GM12878 (cell line): ENCODE results near the gene TNFAIP2. TPM values are rescaled to one million over a fixed set of nuclear protein-coding genes. Genes with fewer than 3 reads are reported as not detected.
A peak's percentile ranks its signal among the peaks of the same experiment; 100 is the strongest.

Experiments used
- ATAC-seq: fragments of 200-7000 bp; cut with Tn5 transposase; 3 replicates; pipeline ENCODE4 v1.9.1; 2020; ENCODE audit warnings: mild to moderate bottlenecking, moderate library complexity
- BruUV-seq: library from RNA; stranded (reverse); fragments of 400-500 nt; replicated peaks from 2 replicates; lab custom pipeline; 2021; lab: Mats Ljungman, UMichigan
- CTCF ChIA-PET: fragments of 300-600 bp; sonication (Branson Sonifier 250); formaldehyde crosslinking; extraction: SDS; loops from one replicate; lab custom pipeline; 2021; ENCODE audit warnings: inconsistent platforms; lab: Yijun Ruan, JAX
- POLR2A ChIA-PET: fragments of 350-600 bp; formaldehyde crosslinking; extraction: SDS; loops from one replicate; lab custom pipeline; 2021; ENCODE audit warnings: inconsistent platforms; lab: Charles Lee
- RAD21 ChIA-PET: fragments of 300-600 bp; sonication (Branson Sonifier 250); formaldehyde crosslinking; loops from one replicate; lab custom pipeline; 2023; ENCODE audit warnings: antibody characterized with exemption; ENCODE audit not compliant: unreplicated experiment; lab: Charles Lee
- SMC1A ChIA-PET: fragments of 300-600 bp; sonication (Branson Sonifier 250); formaldehyde crosslinking; loops from one replicate; lab custom pipeline; 2023; ENCODE audit not compliant: unreplicated experiment, uncharacterized antibody; lab: Charles Lee
- DNase-seq: peaks from one replicate; pipeline ENCODE4 v3.0.0-alpha.2; 2011; ENCODE audit warnings: low read depth, low spot score
- FAIRE-seq: peaks from 3 replicates; lab custom pipeline; 2011; peaks lifted over from hg19 to GRCh38; lab: Jason Lieb, UNC
- H2AFZ ChIP-seq: 2 replicates; pipeline ENCODE4 v1.6.0; 2011; ENCODE audit warnings: low read depth, low read length, control low read depth; ENCODE audit not compliant: control insufficient read depth
- H3K27ac ChIP-seq: 2 replicates; pipeline ENCODE4 v1.5.1; 2011; ENCODE audit warnings: control low read depth; ENCODE audit not compliant: control insufficient read depth, insufficient read depth
- H3K27me3 ChIP-seq, 2 experiments: replicated peaks in 1 of 2; 2 replicates each; pipeline versions ENCODE4 v1.6.0 to v1.6.1; 2011; ENCODE audit warnings: low read length in 1 of 2; ENCODE audit not compliant: control insufficient read depth in 2 of 2, insufficient read depth in 2 of 2
- H3K36me3 ChIP-seq, 2 experiments: 2 replicates each; pipeline ENCODE4 v1.5.1; 2011; ENCODE audit warnings: low read length in 1 of 2; ENCODE audit not compliant: control insufficient read depth in 2 of 2, insufficient read depth in 2 of 2
- H3K4me1 ChIP-seq: 2 replicates; pipeline ENCODE4 v1.6.1; 2011; ENCODE audit warnings: mild to moderate bottlenecking, low read length, moderate library complexity, mixed read lengths; ENCODE audit not compliant: control insufficient read depth, insufficient read depth
- H3K4me2 ChIP-seq: 2 replicates; pipeline ENCODE4 v1.6.0; 2011; ENCODE audit warnings: control low read depth; ENCODE audit not compliant: control insufficient read depth, insufficient read depth
- H3K4me3 ChIP-seq: fragments of 200-600 bp; sonication (generic); 2 replicates; pipeline ENCODE4 v1.5.1; 2016
- H3K79me2 ChIP-seq: 2 replicates; pipeline ENCODE4 v1.6.0; 2011; ENCODE audit warnings: low read length; ENCODE audit not compliant: control insufficient read depth, insufficient read depth
- H3K9ac ChIP-seq: 2 replicates; pipeline ENCODE4 v1.8.0; 2011; ENCODE audit warnings: low read length, control low read depth, mixed read lengths; ENCODE audit not compliant: control insufficient read depth, insufficient read depth
- H3K9me3 ChIP-seq: replicated peaks from 3 replicates; pipeline ENCODE4 v1.5.1; 2011; ENCODE audit warnings: mild to moderate bottlenecking, low read length; ENCODE audit not compliant: control insufficient read depth, insufficient read depth
- H4K20me1 ChIP-seq: 2 replicates; pipeline ENCODE4 v1.6.0; 2011; ENCODE audit not compliant: control insufficient read depth, insufficient read depth
- BCL3 ChIP-seq: IDR thresholded peaks from 2 replicates; pipeline ENCODE4 v1.6.1; 2011; ENCODE audit warnings: borderline replicate concordance, low read depth, mild to moderate bottlenecking, moderate library complexity, low read length; ENCODE audit not compliant: insufficient read depth, poor library complexity, severe bottlenecking
- BHLHE40 ChIP-seq, 2 experiments: fragments of 450-650 bp in 1 of 2; IDR thresholded peaks; 2 replicates each; pipeline ENCODE4 v1.6.1; 2011 to 2017; ENCODE audit warnings: low read depth in 2 of 2, borderline replicate concordance in 1 of 2, improper control_type of control experiment in 1 of 2, low read length in 1 of 2, mild to moderate bottlenecking in 1 of 2
- CBFB ChIP-seq: IDR thresholded peaks from 2 replicates; pipeline ENCODE4 v1.6.1; 2016; ENCODE audit warnings: antibody characterized with exemption, low read depth
- CTCF ChIP-seq, 3 experiments: IDR thresholded peaks in 2 of 3; conservative IDR thresholded peaks in 1 of 3; 2 replicates each; pipeline ENCODE4 v1.5.1; 2011; ENCODE audit warnings: low read depth in 3 of 3, low read length in 3 of 3, mild to moderate bottlenecking in 3 of 3, control low read depth in 2 of 3, moderate library complexity in 2 of 3, inconsistent platforms in 1 of 3, mixed read lengths in 1 of 3; ENCODE audit not compliant: control insufficient read depth in 2 of 3, insufficient read depth in 1 of 3; ENCODE audit errors: extremely low read depth in 1 of 3
- ESRRA ChIP-seq: IDR thresholded peaks from 2 replicates; pipeline ENCODE4 v1.6.1; 2012; ENCODE audit warnings: mild to moderate bottlenecking, low read length, improper control_type of control experiment
- HCFC1 ChIP-seq: fragments of 150-350 bp; IDR thresholded peaks from 2 replicates; pipeline ENCODE4 v1.6.1; 2014; ENCODE audit warnings: low read length
- IKZF2 ChIP-seq, 2 experiments: fragments of 450-650 bp; IDR thresholded peaks; 2 replicates each; pipeline ENCODE4 v1.6.1; 2017; ENCODE audit warnings: mild to moderate bottlenecking in 2 of 2, moderate library complexity in 2 of 2
- MXI1 ChIP-seq: fragments of 150-350 bp; IDR thresholded peaks from 2 replicates; pipeline ENCODE4 v1.6.1; 2011; ENCODE audit warnings: low read depth, mild to moderate bottlenecking, inconsistent platforms, low read length, improper control_type of control experiment
- MYC ChIP-seq: IDR thresholded peaks from 2 replicates; pipeline ENCODE4 v1.6.1; 2011; ENCODE audit warnings: mild to moderate bottlenecking, low read length, moderate library complexity, inconsistent platforms; ENCODE audit not compliant: insufficient read depth, insufficient replicate concordance, insufficient read length, severe bottlenecking
- POLR2AphosphoS5 ChIP-seq: IDR thresholded peaks from 2 replicates; pipeline ENCODE4 v1.6.1; 2011; ENCODE audit warnings: mild to moderate bottlenecking, low read length, inconsistent platforms
- RUNX3 ChIP-seq: IDR thresholded peaks from 2 replicates; pipeline ENCODE4 v1.6.1; 2012; ENCODE audit warnings: low read length, inconsistent platforms
- SMAD1 ChIP-seq: fragments of 450-650 bp; IDR thresholded peaks from 2 replicates; pipeline ENCODE4 v1.6.1; 2018; ENCODE audit warnings: mild to moderate bottlenecking, low read depth; ENCODE audit not compliant: partially characterized antibody
- SMC3 ChIP-seq: IDR thresholded peaks from 2 replicates; pipeline ENCODE4 v1.6.1; 2011; ENCODE audit warnings: low read length, improper control_type of control experiment, borderline replicate concordance
- YY1 ChIP-seq: IDR thresholded peaks from 2 replicates; pipeline ENCODE4 v1.6.1; 2011; ENCODE audit warnings: low read depth, mild to moderate bottlenecking, low read length
- ZNF384 ChIP-seq: IDR thresholded peaks from 2 replicates; pipeline ENCODE4 v1.6.1; 2012; ENCODE audit warnings: low read depth, mild to moderate bottlenecking, low read length, improper control_type of control experiment, borderline replicate concordance
- ZNF592 ChIP-seq: fragments of 450-650 bp; IDR thresholded peaks from 2 replicates; pipeline ENCODE4 v1.6.1; 2017; ENCODE audit warnings: mild to moderate bottlenecking, moderate library complexity
- WGBS: methylation state at CpG from one replicate; pipeline ENCODE4 v1.1.6; 2016; ENCODE audit warnings: low lambda C conversion rate; ENCODE audit not compliant: insufficient replicate concordance, insufficient coverage; ENCODE audit errors: missing lambda C conversion rate; 5-methylcytosine and 5-hydroxymethylcytosine counted together
- in situ Hi-C: fragments of 300-500 bp; cut with MboI; formaldehyde crosslinking; loops from 9 replicates; pipeline ENCODE4 v1.14.3; 2018; ENCODE audit warnings: mixed read lengths
- intact Hi-C: fragments of 100-400 bp; cut with micrococcal nuclease; formaldehyde crosslinking; loops from one replicate; pipeline ENCODE4 v1.14.2; 2022; ENCODE audit not compliant: unreplicated experiment
- polyA plus RNA-seq, 11 experiments: library from polyadenylated mRNA; depleted of rRNA in 4 of 11; unstranded in 6 of 11; stranded (reverse) in 5 of 11; fragments of >200 nt; fragmentation: Nextera tagmentation in 4 of 11; fragmentation: Illumina TruSeq in 1 of 11; extraction: Ambion mirVana in 4 of 11; extraction: Trizol in 1 of 11; gene quantifications; 1 replicate in 1 of 11; 2 replicates in 10 of 11; pipeline versions ENCODE4 v1.2.1 to v1.2.3, GENCODE V29; 2011 to 2016; ENCODE audit warnings: inconsistent platforms in 2 of 11, missing spikeins in 2 of 11, low read depth in 1 of 11
- total RNA-seq, 4 experiments: library from RNA; depleted of rRNA in 3 of 4; stranded (reverse); fragments of >200 nt in 3 of 4; fragmentation: Illumina TruSeq in 1 of 4; extraction: Trizol in 1 of 4; gene quantifications; 2 replicates each; pipeline versions ENCODE4 v1.2.1 to v1.2.3, GENCODE V29; 2013 to 2021

Gene TNFAIP2
- total and polyA plus RNA-seq, 10 of the 15 experiments (the other 5 are each of a cell fraction or from before 2014, with no cell fraction given) = 7.1 to 150 (median 74.5) TPM

- FAIRE-seq (no peak), DNase-seq (peak; percentile 48), ATAC-seq (peak; percentile 74)
- no TSS peak for BruUV-seq
- RAD21 ChIA-PET = interaction anchor here (0.7 to 2.0 kb wide), 14 partner anchors 12 to 384 kb away, joined by 3 to 13 read pairs (median 3); no protein-coding TSS in a partner anchor
- H3K9me3 ChIP-seq = no peaks in the 10 kb centered on the region
- peaks cover 8% of the 10 kb centered on the region for H3K4me1 ChIP-seq
- CTCF ChIA-PET = interaction anchor here (0.7 to 3.8 kb wide), 12 partner anchors 8 to 384 kb away, joined by 3 to 16 read pairs (median 4); partner anchors contain the start of gene EXOC3L4
- no peaks in the 10 kb centered on the region for H3K79me2 ChIP-seq
- H3K4me3 ChIP-seq = no peak overlapping the region
- SMC1A ChIA-PET = interaction anchor here (1.2 to 1.6 kb wide), 6 partner anchors 18 to 108 kb away, joined by 3 to 8 read pairs (median 4); no protein-coding TSS in a partner anchor
- no peak overlapping the region for H3K27ac ChIP-seq
- no peak overlapping the region for H3K4me2 ChIP-seq
- no peaks in the 10 kb centered on the region; a peak in 1 of 4 replicates for H3K27me3 ChIP-seq
- 7% methylated on average over 7 of the region's 9 CpGs for WGBS
- intact Hi-C loops = loop anchor here (1.0 to 2.0 kb wide), 2 partner anchors 106 to 214 kb away; no protein-coding TSS in a partner anchor
- H3K9ac ChIP-seq = no peak overlapping the region
- H4K20me1 ChIP-seq = no peaks in the 10 kb centered on the region
- H2AFZ ChIP-seq = no peak overlapping the region
- no peaks in the 10 kb centered on the region for H3K36me3 ChIP-seq
- in situ Hi-C loops = loop anchor here (5.0 kb wide), 1 partner anchor 214 kb away; no protein-coding TSS in a partner anchor
- POLR2A ChIA-PET = no interaction called here
- TF ChIP-seq SMC3 = peak; percentile 86; the same call in 1 of the 2 replicates
- no peak for TF ChIP-seq ESRRA
- peak; percentile 63; the same call in 1 of the 2 replicates for TF ChIP-seq YY1
- TF ChIP-seq ZNF592 = no peak
- peak; percentile 79 for TF ChIP-seq RUNX3
- no peak for TF ChIP-seq MYC
- peak; percentile 93 for TF ChIP-seq SMAD1
- TF ChIP-seq BCL3 = no peak
- 0 out of 2 replicates have a peak, but pooled peaks have one; percentile 27 for TF ChIP-seq HCFC1
- peak in 1 of 2 experiments; percentile 22; a peak in 1 of 4 replicates for TF ChIP-seq BHLHE40 (IDR thresholded peaks at IDR 0.05; ENCODE audit: borderline replicate concordance in 1 of 2, low read depth in 2 of 2, low read length in 1 of 2)
- TF ChIP-seq POLR2AphosphoS5 = peak; percentile 57; the same call in 1 of the 2 replicates
- TF ChIP-seq CTCF (IDR thresholded peaks at IDR 0.05 in 2 of 3, conservative IDR thresholded peaks at IDR 0.05 in 1 of 3; ENCODE audit: control insufficient read depth in 2 of 3, extremely low read depth in 1 of 3, insufficient read depth in 1 of 3, low read depth in 3 of 3, low read length in 3 of 3) = peak; percentile 75 to 93 (median 86)
- no peak for TF ChIP-seq IKZF2 (IDR thresholded peaks at IDR 0.05)
- TF ChIP-seq MXI1 = 0 out of 2 replicates have a peak, but pooled peaks have one; percentile 27
- peak; percentile 70; the same call in 1 of the 2 replicates for TF ChIP-seq ZNF384
- TF ChIP-seq CBFB = no peak
These were observed 44.9 kb upstream of the TNFAIP2 start for GRCh38 chr14:103078420-103078749.
